Muscle layer of colon (tissue), 2 donors: ENCODE results near the gene C19orf12.
A peak's percentile ranks its signal among the peaks of the same experiment; 100 is the strongest.
"Not testable (repeated sequence)": the region's sequence is repeated elsewhere in the genome, so short reads cannot be mapped to it uniquely, and the experiment has no call there.

Source experiments
- H3K27ac ChIP-seq: one replicate; pipeline ENCODE4 v1.7.0; 2013; ENCODE audit warnings: low read depth, mild to moderate bottlenecking, low read length, moderate library complexity
- H3K27me3 ChIP-seq, 2 donors: one replicate each; pipeline ENCODE4 v1.7.0; 2013; ENCODE audit warnings: low read length in 2 of 2, mild to moderate bottlenecking in 2 of 2; ENCODE audit not compliant: insufficient read depth in 2 of 2, control insufficient read depth in 1 of 2
- H3K36me3 ChIP-seq: one replicate; pipeline ENCODE4 v1.7.0; 2013; ENCODE audit warnings: mild to moderate bottlenecking, low read length; ENCODE audit not compliant: insufficient read depth
- H3K4me1 ChIP-seq: one replicate; pipeline ENCODE4 v1.7.0; 2013; ENCODE audit warnings: mild to moderate bottlenecking, low read length; ENCODE audit not compliant: insufficient read depth
- H3K4me3 ChIP-seq, 2 donors: one replicate each; pipeline ENCODE4 v1.7.0; 2013; ENCODE audit warnings: low read length in 2 of 2, low read depth in 1 of 2, mild to moderate bottlenecking in 1 of 2, moderate library complexity in 1 of 2
- H3K9ac ChIP-seq: one replicate; pipeline ENCODE4 v1.7.0; 2013; ENCODE audit warnings: low read length
- H3K9me3 ChIP-seq: one replicate; pipeline ENCODE4 v1.7.0; 2013; ENCODE audit warnings: mild to moderate bottlenecking, low read length
- donor health status: abdominal sarcoma.
- donor health status: Adenocarcinoma of cecum.

Gene C19orf12

DNA sequence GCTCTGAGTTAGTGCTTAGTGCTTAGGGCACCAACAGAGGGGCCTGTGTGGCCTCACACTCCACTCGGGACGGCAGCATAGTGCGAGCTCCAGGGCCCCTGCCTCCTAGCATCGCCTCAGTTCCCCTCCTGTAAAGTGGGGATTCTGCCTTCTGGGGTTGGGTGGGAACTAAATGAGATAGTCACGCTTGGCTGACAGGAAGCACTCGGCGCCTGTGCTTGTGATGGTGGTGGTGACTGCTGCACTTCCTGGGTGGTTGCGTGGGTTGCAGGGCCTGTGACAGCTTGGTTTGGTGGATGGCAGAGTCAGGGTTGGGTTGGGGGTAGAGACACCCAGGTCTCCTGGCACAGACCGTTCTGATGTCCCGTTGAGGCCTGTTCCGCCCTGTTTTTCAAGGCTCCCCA, 42.1 kb downstream of the C19orf12 start:
- Histone ChIP-seq H3K27ac (no peak overlapping the region), H3K9ac (no peak overlapping the region), H3K36me3 (peaks cover 16% of the 10 kb centered on the region), H3K9me3 (no peaks in the 10 kb centered on the region), H3K4me1 (peaks cover 18% of the 10 kb centered on the region), H3K4me3 (no peak overlapping the region), H3K27me3 (no peaks in the 10 kb centered on the region)

DNA sequence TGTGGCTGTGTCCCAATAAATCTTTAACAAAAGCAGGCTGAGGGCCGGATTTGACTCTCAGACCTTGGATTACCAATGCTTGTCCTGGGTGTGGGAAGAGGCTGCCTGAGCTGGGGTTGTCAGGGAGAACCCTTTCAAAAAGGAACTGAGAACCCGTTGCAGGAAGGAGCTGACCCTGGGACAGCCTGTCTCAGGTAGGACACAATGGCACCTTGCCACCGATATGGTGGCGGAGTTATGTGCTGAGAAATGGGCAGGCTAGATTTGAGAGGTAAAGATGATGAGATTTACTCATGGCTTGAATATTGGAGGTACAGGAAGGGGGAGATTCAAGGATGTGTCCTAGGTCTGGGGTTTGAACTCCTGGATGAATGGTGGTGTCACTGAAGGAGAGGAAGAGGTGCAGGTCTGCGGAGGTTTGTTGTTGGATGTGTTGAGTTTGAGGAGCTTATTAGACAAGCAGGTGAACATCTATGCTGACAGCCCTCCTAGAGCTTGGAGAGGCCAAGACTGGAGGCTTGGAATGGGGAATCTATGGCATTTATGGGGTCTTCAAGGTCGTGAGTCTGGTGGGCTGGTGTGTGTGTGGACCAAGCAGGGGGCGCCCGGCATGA, 42.6 kb downstream of the C19orf12 start:
- Histone ChIP-seq H3K9me3 (no peaks in the 10 kb centered on the region), H3K4me3 (no peak overlapping the region), H3K36me3 (peaks cover 16% of the 10 kb centered on the region), H3K27me3 (no peaks in the 10 kb centered on the region), H3K27ac (no peak overlapping the region), H3K9ac (no peak overlapping the region), H3K4me1 (peaks cover 23% of the 10 kb centered on the region)

DNA sequence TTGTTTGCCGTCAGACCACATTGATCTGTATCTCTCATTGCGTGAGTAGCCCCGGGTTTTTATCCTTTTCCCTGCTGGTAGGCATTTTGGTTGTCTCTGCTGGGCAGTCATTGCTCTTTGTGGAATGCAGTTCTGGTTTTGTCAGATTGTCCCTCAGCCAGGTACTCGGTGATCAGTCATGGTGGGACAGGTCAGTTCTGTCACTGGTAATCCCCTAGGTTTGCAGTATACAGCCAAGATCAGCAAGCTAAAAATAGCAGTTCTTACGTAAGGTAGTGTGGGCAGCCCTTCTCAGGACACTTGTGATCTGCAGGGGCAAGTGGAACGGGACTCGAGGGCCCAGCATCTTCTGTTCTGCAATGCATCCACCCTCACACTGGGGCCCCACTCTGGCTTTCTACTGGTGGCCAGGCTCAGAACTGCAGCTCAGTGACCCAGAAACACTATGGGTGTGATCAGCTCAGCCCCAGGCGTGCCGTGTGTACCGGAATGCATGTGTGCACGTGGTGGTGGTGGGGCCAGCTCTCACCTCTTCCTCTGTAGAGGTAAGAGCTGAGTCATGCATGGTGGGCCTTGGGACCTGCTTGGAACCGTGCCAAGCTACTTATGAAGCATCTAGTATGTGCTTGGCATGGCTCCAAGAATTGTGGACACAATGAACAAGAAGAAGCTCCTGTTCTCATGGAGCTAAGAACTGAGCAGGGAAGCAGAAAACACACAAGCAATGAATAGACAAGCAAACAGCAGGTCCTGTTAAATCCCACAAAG, 43.5 kb downstream of the C19orf12 start:
- Histone ChIP-seq H3K4me1 (peaks cover 32% of the 10 kb centered on the region), H3K4me3 (no peak overlapping the region), H3K27ac (no peak overlapping the region)

DNA sequence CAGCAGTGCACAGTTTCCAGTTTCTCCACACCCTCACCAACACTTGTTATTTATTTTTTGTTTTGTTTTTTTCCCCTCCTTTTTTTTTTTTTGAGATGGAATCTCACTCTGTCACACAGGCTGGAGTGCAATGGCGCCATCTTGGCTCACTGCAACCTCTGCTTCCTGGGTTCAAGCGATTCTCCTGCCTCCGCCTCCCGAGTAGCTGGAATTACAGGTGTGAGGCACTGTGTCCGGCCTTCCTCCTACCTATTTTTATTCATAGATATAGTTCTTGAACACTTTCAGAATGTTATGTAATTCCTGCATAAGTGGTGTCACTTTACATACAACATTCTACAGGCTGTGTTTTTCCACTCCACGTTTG, 44.1 kb downstream of the C19orf12 start:
- H3K27me3 ChIP-seq, H3K4me3 ChIP-seq, H3K9me3 ChIP-seq, H3K27ac ChIP-seq, H3K9ac ChIP-seq: not testable (repeated sequence)
- peaks cover 34% of the 10 kb centered on the region for H3K4me1 ChIP-seq
- H3K36me3 ChIP-seq = peaks cover 15% of the 10 kb centered on the region

More for the DNA sequence above, 43.5 kb downstream of the C19orf12 start:
- no peaks in the 10 kb centered on the region for H3K27me3 ChIP-seq
- H3K36me3 ChIP-seq = peaks cover 16% of the 10 kb centered on the region
- H3K9me3 ChIP-seq = no peaks in the 10 kb centered on the region
- H3K9ac ChIP-seq = no peak overlapping the region

DNA sequence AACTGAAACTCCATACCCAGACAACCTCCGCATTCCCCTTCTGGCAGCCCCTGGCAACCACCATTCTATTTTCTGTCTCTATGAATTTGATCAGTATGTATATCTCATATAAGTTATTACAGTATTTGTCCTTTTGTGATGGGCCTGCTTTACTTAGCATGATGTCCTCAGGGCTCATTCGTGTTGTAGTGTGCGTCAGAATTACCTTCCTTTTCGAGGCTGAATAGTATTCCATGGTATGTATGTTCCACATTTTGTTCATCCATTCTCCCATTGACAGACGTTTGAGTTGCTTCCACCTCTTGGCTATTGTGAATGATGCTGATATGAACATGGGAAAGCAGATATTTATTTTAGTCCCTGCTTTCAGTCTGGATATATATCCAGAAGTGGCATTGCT, 44.8 kb downstream of the C19orf12 start:
- Histone ChIP-seq H3K9ac (no peak overlapping the region), H3K4me1 (peaks cover 34% of the 10 kb centered on the region), H3K27ac (no peak overlapping the region), H3K27me3 (no peaks in the 10 kb centered on the region), H3K36me3 (peaks cover 8% of the 10 kb centered on the region), H3K4me3 (no peak overlapping the region), H3K9me3 (no peaks in the 10 kb centered on the region)

DNA sequence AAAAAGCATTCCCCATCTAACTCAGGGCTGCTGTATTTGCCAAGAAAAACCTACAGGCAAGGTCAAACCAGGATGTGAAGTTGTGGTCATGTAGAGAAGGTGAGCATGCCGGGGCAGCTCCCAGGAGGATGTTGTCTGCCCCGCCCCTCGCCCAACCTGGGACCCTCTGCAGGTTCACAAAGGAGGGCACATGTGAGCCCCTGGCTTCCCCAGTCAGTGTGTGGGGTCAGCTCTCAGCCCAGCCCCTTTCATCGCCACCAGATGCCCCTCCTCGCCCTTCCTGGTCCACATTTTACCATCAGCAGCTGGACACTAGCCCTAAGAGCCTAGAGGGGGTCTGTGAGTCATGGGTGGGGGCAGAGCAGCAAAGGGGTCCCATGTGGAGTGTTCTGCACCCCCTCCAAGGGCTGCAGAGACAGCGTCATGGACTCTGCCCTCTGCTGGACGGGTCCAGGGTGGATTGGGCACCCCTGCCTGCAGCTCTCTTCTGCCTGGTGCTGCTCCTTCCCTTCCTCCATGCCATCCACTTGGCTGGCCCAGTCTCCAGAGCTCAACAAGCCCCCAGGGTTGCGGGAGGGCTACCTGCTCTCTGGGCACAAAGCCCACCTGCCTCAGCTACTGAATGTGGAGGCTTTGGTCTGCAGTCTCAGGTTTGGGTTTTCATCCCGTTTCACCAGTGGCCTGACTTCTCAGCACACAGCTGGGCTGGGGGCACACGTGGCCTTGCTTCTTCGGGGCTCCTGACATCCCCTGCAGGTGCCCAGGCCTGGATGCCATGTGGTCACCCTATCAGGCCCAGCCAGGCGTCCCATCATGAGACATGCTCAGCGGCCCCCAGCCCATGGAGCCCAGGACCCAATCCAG, 46.1 kb downstream of the C19orf12 start:
- no peak overlapping the region for H3K9ac ChIP-seq
- H3K27me3 ChIP-seq = no peaks in the 10 kb centered on the region
- H3K27ac ChIP-seq = no peak overlapping the region
- H3K4me1 ChIP-seq = peaks cover 44% of the 10 kb centered on the region
- no peaks in the 10 kb centered on the region for H3K36me3 ChIP-seq
- H3K4me3 ChIP-seq = no peak overlapping the region
- H3K9me3 ChIP-seq = no peaks in the 10 kb centered on the region

DNA sequence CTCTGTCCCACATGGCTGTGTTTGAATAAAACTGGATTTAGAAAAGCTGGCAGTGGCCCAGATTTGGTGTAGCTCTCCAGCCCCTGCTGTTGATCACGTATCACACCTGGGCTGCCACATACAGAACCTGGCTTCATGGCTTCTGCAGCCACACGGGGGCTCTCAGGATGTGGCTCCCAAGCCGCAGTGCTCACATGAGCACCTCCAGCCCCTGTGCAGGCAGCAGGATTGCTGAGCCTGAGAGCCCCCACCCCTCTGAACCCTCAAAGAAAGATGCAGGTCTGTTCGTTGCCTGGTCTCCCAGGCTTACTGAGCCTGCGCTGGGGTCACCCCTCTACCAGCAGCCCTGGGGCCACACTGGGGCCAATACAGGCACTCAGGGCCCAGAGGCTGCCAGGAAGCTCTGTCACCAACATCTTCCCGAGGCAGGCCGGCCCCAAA, 47.1 kb downstream of the C19orf12 start:
- H3K4me3 ChIP-seq = no peak overlapping the region
- H3K27ac ChIP-seq = no peak overlapping the region
- no peaks in the 10 kb centered on the region for H3K36me3 ChIP-seq
- no peak overlapping the region for H3K9ac ChIP-seq
- H3K9me3 ChIP-seq = no peaks in the 10 kb centered on the region
- H3K27me3 ChIP-seq = no peaks in the 10 kb centered on the region
- peaks cover 54% of the 10 kb centered on the region for H3K4me1 ChIP-seq

DNA sequence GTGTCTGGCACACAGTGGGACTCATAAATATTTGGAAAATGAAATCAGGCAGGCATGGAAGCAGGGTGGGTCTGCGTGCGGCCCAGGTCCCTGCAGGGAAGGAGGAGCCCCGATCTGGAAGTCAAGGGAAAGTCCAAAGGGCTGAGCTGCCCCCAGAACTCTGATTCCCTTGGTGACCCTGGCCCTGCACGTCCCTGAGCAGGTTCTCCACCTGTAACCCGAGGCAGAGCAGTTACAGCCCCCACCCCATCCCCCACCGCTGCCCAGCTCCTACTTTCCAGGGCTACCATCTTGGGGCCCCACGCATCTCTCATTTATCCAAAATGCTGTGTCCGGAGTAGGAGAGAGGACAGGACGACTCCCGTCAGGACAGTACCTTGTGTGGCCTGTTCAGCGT, 47.7 kb downstream of the C19orf12 start:
- peaks cover 59% of the 10 kb centered on the region for H3K4me1 ChIP-seq

DNA sequence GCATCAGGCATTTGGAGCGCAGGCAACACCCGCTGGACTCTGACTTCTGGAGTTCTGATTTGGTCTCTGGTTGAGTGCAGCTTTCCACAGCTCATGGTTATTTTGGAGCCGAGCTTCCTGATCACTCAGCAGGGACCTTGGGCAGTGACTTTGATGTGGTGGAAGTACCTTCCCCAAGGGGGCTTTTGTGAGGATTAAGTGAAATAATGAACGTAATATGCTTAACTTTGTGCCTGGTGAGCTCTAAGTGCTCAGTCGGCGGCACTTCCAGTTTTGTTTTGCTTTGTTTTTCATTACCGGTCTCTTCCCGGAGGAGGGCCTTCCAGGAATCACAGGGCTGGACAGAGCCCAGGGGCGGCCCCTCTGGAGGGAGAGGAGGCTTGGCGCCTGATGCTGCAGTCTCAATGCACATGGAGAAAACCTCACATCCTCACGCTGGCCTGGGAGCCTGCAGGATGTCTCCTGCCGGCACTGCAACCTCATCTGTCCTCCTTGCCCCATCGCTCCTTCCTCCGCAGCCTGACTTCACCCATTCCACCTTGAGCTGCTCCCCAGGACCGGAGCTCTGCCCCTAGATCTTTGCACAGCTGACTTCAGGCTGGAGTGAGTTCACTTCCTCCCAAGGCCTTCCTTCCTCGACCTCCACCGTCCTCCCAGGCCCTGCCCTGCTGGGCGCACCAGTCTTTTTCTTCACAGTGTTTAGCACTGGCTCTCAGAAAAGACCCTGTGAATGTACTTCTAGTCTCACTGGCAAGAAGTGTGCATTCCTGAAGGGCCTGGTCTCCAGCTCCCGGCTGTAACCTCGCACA, 48.3 kb downstream of the C19orf12 start:
- peaks cover 59% of the 10 kb centered on the region for H3K4me1 ChIP-seq
- peak overlapping the region; percentile 73 for H3K27ac ChIP-seq
- H3K4me3 ChIP-seq = peak overlapping the region; percentile 80 to 83
- peak overlapping the region; percentile 61 for H3K9ac ChIP-seq
- no peaks in the 10 kb centered on the region for H3K36me3 ChIP-seq
- H3K9me3 ChIP-seq = no peaks in the 10 kb centered on the region
- H3K27me3 ChIP-seq = no peaks in the 10 kb centered on the region

More for the DNA sequence above, 47.7 kb downstream of the C19orf12 start:
- no peaks in the 10 kb centered on the region for H3K9me3 ChIP-seq
- no peak overlapping the region for H3K9ac ChIP-seq
- H3K4me3 ChIP-seq = peak overlapping the region in 1 of 2 donors; percentile 83
- no peaks in the 10 kb centered on the region for H3K27me3 ChIP-seq
- peak overlapping the region; percentile 65 for H3K27ac ChIP-seq
- no peaks in the 10 kb centered on the region for H3K36me3 ChIP-seq

DNA sequence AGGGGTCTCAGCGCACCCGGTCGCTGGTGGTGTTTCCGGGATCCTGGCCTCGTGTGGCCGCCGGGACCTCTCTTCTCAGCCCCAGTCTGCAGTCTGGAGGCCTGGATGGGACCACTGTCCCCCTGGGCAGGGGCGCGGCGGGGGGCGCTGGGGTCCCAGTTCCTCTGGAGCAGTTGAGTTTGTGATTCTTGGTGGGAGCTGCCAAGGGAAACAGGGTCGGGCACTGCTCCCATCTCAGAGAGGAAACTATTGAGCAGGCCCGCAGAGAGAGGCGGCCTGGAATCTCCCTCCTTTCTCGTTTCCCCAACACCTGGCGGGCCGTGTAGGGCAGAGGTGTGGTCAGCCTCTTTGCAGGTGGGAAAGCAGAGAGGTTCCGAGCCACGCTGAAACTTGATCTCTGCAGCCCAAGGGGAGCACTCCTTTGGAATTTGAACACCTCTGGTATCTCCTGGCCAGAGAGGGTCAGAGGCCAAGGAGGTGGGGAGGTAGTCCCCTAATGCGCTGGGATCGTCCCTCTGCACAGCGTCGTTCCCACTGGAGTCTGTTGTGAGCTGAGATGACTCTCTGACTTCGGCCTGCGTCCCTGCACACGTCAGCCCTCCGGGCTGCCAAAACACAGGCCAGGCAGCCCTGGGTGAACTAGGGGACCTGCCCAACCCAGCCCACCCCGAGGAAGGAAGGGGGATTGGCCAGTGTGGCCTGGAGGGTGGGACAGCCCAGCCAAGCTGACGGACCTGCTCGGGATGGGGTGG, 49.1 kb downstream of the C19orf12 start:
- Histone ChIP-seq H3K4me3 (peak overlapping the region; percentile 80 to 83), H3K9me3 (no peaks in the 10 kb centered on the region), H3K9ac (peak overlapping the region; percentile 61), H3K27me3 (no peaks in the 10 kb centered on the region), H3K27ac (peak overlapping the region; percentile 73), H3K36me3 (no peaks in the 10 kb centered on the region), H3K4me1 (peaks cover 52% of the 10 kb centered on the region)
